ENCODE measurements around the gene ANKRD60.

Gene ANKRD60

GRCh38 chr20:58236612-58237317 is 8.3 kb upstream of the ANKRD60 start:
- TF ChIP-seq RAD21 (IDR thresholded peaks at IDR 0.05; ENCODE audit: low read depth) = peak; percentile 82
- 0 out of 2 replicates have a peak, but pooled peaks have one; percentile 32 for TF ChIP-seq MAX (IDR thresholded peaks at IDR 0.05)
- no peak for TF ChIP-seq NFIC (IDR thresholded peaks at IDR 0.05)

- TF ChIP-seq YY1 (IDR thresholded peaks at IDR 0.05; ENCODE audit: low read depth) (no peak), CREB1 (IDR thresholded peaks at IDR 0.05; ENCODE audit: low read depth) (no peak), REST (IDR thresholded peaks at IDR 0.05; ENCODE audit: low read depth) (no peak), RAD21 (IDR thresholded peaks at IDR 0.05; ENCODE audit: low read depth) (no peak), EP300 (IDR thresholded peaks at IDR 0.05; ENCODE audit: borderline replicate concordance) (no peak), TCF12 (IDR thresholded peaks at IDR 0.05; ENCODE audit: low read depth) (no peak), MAX (IDR thresholded peaks at IDR 0.05) (no peak), TAF1 (IDR thresholded peaks at IDR 0.05; ENCODE audit: low read depth) (no peak), CEBPB (IDR thresholded peaks at IDR 0.05) (no peak), USF1 (IDR thresholded peaks at IDR 0.05) (no peak), ZBTB7A (IDR thresholded peaks at IDR 0.05; ENCODE audit: low read depth) (no peak)
Observed at GRCh38 chr20:58235010-58235409, 6.6 kb upstream of the ANKRD60 start.

- TF ChIP-seq CREB1 (IDR thresholded peaks at IDR 0.05; ENCODE audit: low read depth) (no peak), EGR1 (IDR thresholded peaks at IDR 0.05) (no peak), YY1 (IDR thresholded peaks at IDR 0.05; ENCODE audit: low read depth) (no peak), ZBTB7A (IDR thresholded peaks at IDR 0.05; ENCODE audit: low read depth) (no peak)
Observed at GRCh38 chr20:58233881-58234528, 5.6 kb upstream of the ANKRD60 start.

GRCh38 chr20:58233393-58233792 is 4.9 kb upstream of the ANKRD60 start:
- TF ChIP-seq EGR1 (IDR thresholded peaks at IDR 0.05) (no peak), TAF1 (IDR thresholded peaks at IDR 0.05; ENCODE audit: low read depth) (no peak), YY1 (IDR thresholded peaks at IDR 0.05; ENCODE audit: low read depth) (no peak), CREB1 (IDR thresholded peaks at IDR 0.05; ENCODE audit: low read depth) (no peak), ZBTB7A (IDR thresholded peaks at IDR 0.05; ENCODE audit: low read depth) (no peak), RAD21 (IDR thresholded peaks at IDR 0.05; ENCODE audit: low read depth) (no peak), FOXM1 (IDR thresholded peaks at IDR 0.05; ENCODE audit: borderline replicate concordance, low read depth) (no peak), CEBPB (IDR thresholded peaks at IDR 0.05) (no peak), EP300 (IDR thresholded peaks at IDR 0.05; ENCODE audit: borderline replicate concordance) (no peak), TCF12 (IDR thresholded peaks at IDR 0.05; ENCODE audit: low read depth) (no peak), REST (IDR thresholded peaks at IDR 0.05; ENCODE audit: low read depth) (no peak), USF1 (IDR thresholded peaks at IDR 0.05) (no peak), TEAD4 (IDR thresholded peaks at IDR 0.05) (no peak), NFIC (IDR thresholded peaks at IDR 0.05) (no peak), MAX (IDR thresholded peaks at IDR 0.05) (no peak)

GRCh38 chr20:58231683-58232082 is 3.2 kb upstream of the ANKRD60 start:
- TF ChIP-seq USF1 (IDR thresholded peaks at IDR 0.05) (no peak), TCF12 (IDR thresholded peaks at IDR 0.05; ENCODE audit: low read depth) (no peak), EP300 (IDR thresholded peaks at IDR 0.05; ENCODE audit: borderline replicate concordance) (no peak), CREB1 (IDR thresholded peaks at IDR 0.05; ENCODE audit: low read depth) (no peak), NFIC (IDR thresholded peaks at IDR 0.05) (no peak), RAD21 (IDR thresholded peaks at IDR 0.05; ENCODE audit: low read depth) (no peak), REST (IDR thresholded peaks at IDR 0.05; ENCODE audit: low read depth) (no peak)
